ENCODE results near the gene GALK1.

GRCh38 chr17:75799402-75799801 is 34.4 kb upstream of the GALK1 start:
- no peak for TF ChIP-seq CTCF (conservative IDR thresholded peaks at IDR 0.05 in 1 of 2, IDR thresholded peaks at IDR 0.05 in 1 of 2; ENCODE audit: low read depth in 1 of 2, low read length in 2 of 2)
- TF ChIP-seq EZH2 (IDR thresholded peaks at IDR 0.05; ENCODE audit: low read length, missing control alignments), result no peak
